ENCODE results near the gene LRIT3.

Gene LRIT3

GRCh38 chr4:109847896-109848442, at the start of gene LRIT3:
LRIT3 (plus strand) TSS chr4:109848107; CDS start chr4:109848202, 95 bp downstream.
- no peak for DNase-seq (ENCODE audit: low spot score)

GRCh38 chr4:109798866-109799265, 49.0 kb upstream of the LRIT3 start:
- no peak for DNase-seq (ENCODE audit: low spot score)

GRCh38 chr4:109801099-109801789, 46.7 kb upstream of the LRIT3 start:
- no peak for DNase-seq (ENCODE audit: low spot score)

GRCh38 chr4:109801895-109802319, 46.0 kb upstream of the LRIT3 start, which contains the start of gene CFI:
CFI (minus strand) TSS chr4:109801999; CDS start chr4:109801971, 28 bp downstream.
- DNase-seq (ENCODE audit: low spot score): peak; percentile 11

GRCh38 chr4:109803924-109804571, 43.9 kb upstream of the LRIT3 start:
- DNase-seq (ENCODE audit: low spot score): peak; percentile 42

GRCh38 chr4:109809655-109810054, 38.3 kb upstream of the LRIT3 start:
- DNase-seq (ENCODE audit: low spot score): no peak

GRCh38 chr4:109810552-109811387, 37.1 kb upstream of the LRIT3 start:
- peak; percentile 26 for DNase-seq (ENCODE audit: low spot score)

- no peak for DNase-seq (ENCODE audit: low spot score)
Measured at GRCh38 chr4:109811707-109812106, 36.2 kb upstream of the LRIT3 start.

GRCh38 chr4:109815151-109816081, 32.5 kb upstream of the LRIT3 start, which contains the start of gene GAR1:
GAR1 (plus strand) TSS chr4:109815762; CDS start chr4:109816165, 403 bp downstream.
- DNase-seq (ENCODE audit: low spot score): peak; percentile 92

GRCh38 chr4:109816082-109816442, 31.8 kb upstream of the LRIT3 start:
- DNase-seq (ENCODE audit: low spot score): peak; percentile 7

GRCh38 chr4:109816894-109817293, 31.0 kb upstream of the LRIT3 start:
- no peak for DNase-seq (ENCODE audit: low spot score)

GRCh38 chr4:109818268-109818667, 29.6 kb upstream of the LRIT3 start:
- no peak for DNase-seq (ENCODE audit: low spot score)

- no peak for DNase-seq (ENCODE audit: low spot score)
Measured at GRCh38 chr4:109820563-109820962, 27.3 kb upstream of the LRIT3 start.

GRCh38 chr4:109821185-109821584, 26.7 kb upstream of the LRIT3 start:
- DNase-seq (ENCODE audit: low spot score): no peak

- DNase-seq (ENCODE audit: low spot score): no peak
Measured at GRCh38 chr4:109826719-109827118, 21.2 kb upstream of the LRIT3 start.

- DNase-seq (ENCODE audit: low spot score): no peak
Measured at GRCh38 chr4:109827672-109828071, 20.2 kb upstream of the LRIT3 start, which contains the start of gene RRH. RRH (plus strand) TSS chr4:109827972; CDS start chr4:109828028, 56 bp downstream.

GRCh38 chr4:109833756-109834155, 14.2 kb upstream of the LRIT3 start:
- no peak for DNase-seq (ENCODE audit: low spot score)

GRCh38 chr4:109836985-109837384, 10.9 kb upstream of the LRIT3 start:
- no peak for DNase-seq (ENCODE audit: low spot score)

GRCh38 chr4:109846395-109847098, 1.4 kb upstream of the LRIT3 start:
- no peak for DNase-seq (ENCODE audit: low spot score)

GRCh38 chr4:109848501-109848900, 594 bp downstream of the LRIT3 start:
- no peak for DNase-seq (ENCODE audit: low spot score)

Measured in iPS-NIHi11 (cell line).